Fibroblast of mammary gland (primary cell): Measurements from ENCODE around the gene NHSL1.
"Not testable (repeated sequence)": the region's sequence is repeated elsewhere in the genome, so short reads cannot be mapped to it uniquely, and the experiment has no call there.

Source experiments
- DNase-seq: peaks from one replicate; pipeline ENCODE4 v3.0.0-alpha.2; 2010; ENCODE audit warnings: low read depth
- H3K4me3 ChIP-seq: 2 replicates; pipeline ENCODE4 v1.5.1; 2011; ENCODE audit warnings: low read depth, mild to moderate bottlenecking, low read length, moderate library complexity; ENCODE audit not compliant: control insufficient read depth
- TF ChIP-seq, protein P1 (sequence below): conservative IDR thresholded peaks from 2 replicates; pipeline ENCODE4 v1.5.1; 2011; ENCODE audit warnings: low read depth, low read length, inconsistent platforms; ENCODE audit not compliant: control insufficient read depth, insufficient read depth

The NHSL1 gene

DNA sequence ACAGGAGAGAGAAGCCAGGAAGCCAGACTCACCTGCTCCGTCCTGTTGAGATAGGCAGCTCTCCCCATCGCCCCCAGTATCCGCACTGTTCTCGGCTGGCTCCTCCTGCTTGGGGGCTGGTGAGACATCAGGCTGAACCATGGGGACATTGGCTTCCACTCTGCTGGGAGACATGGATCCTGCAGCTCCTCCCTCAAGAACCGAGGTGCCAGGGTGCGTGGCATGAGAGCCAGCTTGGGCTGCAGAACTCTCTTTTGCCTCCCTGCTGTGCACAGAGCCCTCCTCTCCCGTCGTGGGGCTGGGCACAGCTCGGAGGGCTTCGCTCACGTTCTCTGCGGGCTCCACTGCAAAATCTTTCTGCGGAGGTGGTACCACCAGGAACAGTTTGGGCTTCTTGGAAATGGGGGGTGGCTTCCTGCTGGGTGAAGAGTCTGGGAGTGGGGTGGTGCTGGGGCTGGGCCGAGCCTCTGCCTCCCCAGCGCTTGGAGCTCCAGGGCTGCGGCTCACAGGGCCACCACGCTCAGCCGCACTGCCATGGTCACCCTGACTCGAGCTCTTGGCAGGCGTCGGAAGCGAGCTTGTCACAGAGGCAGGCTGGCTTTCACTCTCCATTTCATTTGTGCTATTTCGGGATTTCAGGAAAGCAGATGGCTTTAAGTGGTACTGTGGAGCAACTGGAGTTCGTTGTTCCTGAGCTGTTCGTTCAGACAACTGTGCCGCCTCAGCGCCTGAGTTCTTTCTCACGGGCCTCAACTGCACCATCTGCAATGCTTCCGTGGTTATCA, 68.7 kb downstream of the NHSL1 start:
- TF ChIP-seq, protein P1, sequence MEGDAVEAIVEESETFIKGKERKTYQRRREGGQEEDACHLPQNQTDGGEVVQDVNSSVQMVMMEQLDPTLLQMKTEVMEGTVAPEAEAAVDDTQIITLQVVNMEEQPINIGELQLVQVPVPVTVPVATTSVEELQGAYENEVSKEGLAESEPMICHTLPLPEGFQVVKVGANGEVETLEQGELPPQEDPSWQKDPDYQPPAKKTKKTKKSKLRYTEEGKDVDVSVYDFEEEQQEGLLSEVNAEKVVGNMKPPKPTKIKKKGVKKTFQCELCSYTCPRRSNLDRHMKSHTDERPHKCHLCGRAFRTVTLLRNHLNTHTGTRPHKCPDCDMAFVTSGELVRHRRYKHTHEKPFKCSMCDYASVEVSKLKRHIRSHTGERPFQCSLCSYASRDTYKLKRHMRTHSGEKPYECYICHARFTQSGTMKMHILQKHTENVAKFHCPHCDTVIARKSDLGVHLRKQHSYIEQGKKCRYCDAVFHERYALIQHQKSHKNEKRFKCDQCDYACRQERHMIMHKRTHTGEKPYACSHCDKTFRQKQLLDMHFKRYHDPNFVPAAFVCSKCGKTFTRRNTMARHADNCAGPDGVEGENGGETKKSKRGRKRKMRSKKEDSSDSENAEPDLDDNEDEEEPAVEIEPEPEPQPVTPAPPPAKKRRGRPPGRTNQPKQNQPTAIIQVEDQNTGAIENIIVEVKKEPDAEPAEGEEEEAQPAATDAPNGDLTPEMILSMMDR: no peak
- DNase-seq: no peak

DNA sequence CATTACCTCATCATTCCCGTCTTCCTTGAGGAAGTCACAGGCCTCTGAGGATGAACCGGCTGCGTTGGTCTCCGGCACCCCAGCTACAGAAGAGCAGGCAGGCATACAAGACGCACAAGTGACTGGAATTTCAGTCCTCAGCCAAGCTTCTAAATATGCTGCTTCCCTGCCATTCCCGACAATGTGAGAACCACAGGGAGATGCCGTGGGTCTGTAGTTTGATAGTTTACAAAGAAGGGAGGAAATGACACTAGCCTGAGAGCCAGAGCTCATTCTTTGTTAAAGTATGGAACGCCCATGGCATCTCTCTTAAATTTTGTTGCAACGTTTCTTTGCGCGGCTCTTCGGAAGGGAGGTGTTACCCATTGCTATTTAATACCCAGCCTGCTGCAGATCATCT, 69.5 kb downstream of the NHSL1 start:
- no peak for DNase-seq
- no peak overlapping the region for H3K4me3 ChIP-seq
- TF ChIP-seq, protein P1: no peak

More for the DNA sequence above, 68.7 kb downstream of the NHSL1 start:
- no peak overlapping the region for H3K4me3 ChIP-seq

DNA sequence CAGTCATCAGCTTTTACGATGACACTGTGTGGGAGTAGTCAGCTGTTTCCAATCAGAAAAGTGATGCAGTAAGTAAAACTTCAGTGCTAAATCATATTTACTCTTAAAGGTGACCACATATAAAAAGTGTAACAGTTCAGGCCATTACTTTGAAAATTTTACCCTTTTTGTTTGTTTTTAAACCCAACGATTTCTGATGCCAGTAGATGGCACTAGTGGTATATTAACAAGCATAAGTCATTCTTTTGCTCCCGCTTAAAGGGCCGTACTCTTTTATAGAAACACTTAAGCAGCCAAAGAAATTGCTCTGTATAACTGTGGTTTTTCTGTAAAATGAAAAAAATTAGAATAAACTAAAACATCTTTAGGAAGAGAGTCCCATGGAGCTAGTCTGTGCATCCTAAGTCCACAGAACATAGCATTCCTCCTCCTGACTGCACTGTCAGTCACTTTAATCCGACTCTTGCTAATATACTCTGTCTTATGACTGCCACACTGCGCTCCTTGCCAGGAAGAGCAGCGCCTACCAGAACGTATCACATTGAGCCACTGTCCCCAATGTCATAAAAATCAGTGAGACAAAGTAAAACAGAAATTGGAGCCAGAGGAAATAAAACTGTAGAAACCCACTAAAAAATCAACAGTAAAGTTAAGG, 70.2 kb downstream of the NHSL1 start:
- TF ChIP-seq, protein P1: peak; percentile 66
- no peak overlapping the region for H3K4me3 ChIP-seq
- DNase-seq: peak; percentile 72

DNA sequence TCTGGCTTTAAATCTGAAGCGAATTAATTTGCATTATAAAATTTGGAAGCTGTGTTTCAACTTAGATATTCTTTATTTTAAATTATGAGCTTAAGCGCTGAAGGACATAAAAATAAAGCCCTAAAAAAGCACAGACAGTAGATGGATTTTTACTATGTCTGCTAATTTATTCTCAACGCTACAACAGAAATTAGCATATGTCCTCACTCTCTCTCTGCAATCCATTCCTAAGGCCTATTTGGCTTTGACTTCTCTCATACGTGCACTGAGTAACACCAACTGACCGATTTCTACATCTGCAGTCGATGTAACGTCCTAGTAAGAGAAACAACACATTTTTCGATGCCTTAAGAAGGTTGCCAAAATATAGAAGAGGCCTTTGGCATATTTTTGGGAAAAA, 71.6 kb downstream of the NHSL1 start:
- TF ChIP-seq, protein P1: no peak
- no peak overlapping the region for H3K4me3 ChIP-seq
- no peak for DNase-seq

DNA sequence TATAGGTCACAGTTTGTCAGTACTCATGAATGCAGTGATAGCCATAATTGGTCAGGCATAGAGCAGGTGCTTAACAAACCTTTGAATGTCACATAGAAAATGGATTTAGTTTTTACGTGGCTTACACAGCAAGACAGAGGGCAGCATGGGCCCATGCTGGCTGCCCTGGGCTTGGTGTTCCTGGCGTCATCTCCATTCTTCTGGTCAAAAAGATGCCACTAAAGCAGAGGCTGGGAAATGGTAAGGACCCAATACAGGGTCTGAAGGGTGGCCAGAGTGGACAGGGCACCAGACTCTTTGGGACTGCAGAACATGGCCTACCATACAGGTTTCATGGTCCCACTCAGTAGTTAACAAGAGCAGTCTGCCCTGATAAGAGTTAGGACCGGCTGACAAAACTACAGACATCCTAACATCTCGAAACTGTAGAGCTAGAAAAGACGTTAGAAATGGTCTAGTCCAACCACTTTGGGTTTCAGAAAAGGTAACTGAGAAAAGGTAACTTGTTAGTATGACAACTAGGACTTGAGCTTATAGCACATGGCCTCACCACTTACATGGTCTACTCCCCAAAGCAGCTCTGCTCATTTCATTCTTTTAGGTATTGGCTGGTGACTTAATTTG, 72.7 kb downstream of the NHSL1 start:
- TF ChIP-seq, protein P1: no peak
- no peak overlapping the region for H3K4me3 ChIP-seq

DNA sequence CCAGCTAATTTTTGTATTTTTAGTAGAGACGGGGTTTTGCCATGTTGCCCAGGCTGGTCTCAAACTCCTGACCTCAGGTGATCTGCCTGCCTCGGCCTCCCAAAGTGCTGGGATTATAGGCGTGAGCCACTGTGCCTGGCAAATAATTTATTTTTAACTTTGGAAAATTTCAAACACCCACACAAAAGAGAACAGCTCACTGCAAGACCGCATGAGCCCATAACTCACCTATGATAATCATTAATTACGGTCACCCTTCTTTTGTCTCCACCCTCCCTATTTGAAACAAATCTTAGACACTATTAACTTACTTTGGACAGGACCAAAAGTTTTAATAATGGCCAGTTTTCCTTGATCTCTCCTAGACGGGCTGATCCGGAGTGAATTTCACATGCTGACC, 74.0 kb downstream of the NHSL1 start:
- H3K4me3 ChIP-seq, DNase-seq: not testable (repeated sequence)

More for the DNA sequence above, 72.7 kb downstream of the NHSL1 start:
- no peak for DNase-seq
